Hematopoietic multipotent progenitor cell treated with erythropoietin and hydrocortisone succinate and interleukin-3 and kit ligand, for 4 days (in vitro differentiated cells): ENCODE data around the gene DPEP2.
"Not testable (repeated sequence)": the region's sequence is repeated elsewhere in the genome, so short reads cannot be mapped to it uniquely, and the experiment has no call there.

Experiments
- DNase-seq: peaks from one replicate; pipeline ENCODE4 v3.0.0-alpha.2; 2015

The DPEP2 gene

GRCh38 chr16:67975321-67976105 lies 23.8 kb downstream of the DPEP2 start:
- no peak for DNase-seq

- not testable (repeated sequence) for DNase-seq
These were observed 27.0 kb downstream of the DPEP2 start for GRCh38 chr16:67972285-67972684.

DNA sequence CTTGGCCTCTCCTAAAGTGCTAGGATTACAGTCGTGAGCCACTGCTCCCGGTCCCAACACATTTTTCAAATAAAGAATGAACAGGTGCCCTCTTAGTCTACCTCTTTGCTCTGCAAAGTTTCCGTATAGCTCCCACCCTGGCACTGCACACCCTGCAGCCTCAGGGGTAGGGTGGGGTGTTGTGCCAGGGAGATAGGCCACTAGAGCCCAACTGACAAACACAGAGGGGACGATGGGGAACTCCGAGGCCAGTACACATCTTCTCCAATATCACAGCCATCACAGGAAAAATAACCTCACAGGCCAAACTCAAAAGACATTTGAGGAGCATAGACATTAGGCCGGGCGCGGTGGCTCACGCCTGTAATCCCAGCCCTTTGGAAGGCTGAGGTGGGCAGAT lies 28.2 kb downstream of the DPEP2 start:
- DNase-seq: peak; percentile 48

DNA sequence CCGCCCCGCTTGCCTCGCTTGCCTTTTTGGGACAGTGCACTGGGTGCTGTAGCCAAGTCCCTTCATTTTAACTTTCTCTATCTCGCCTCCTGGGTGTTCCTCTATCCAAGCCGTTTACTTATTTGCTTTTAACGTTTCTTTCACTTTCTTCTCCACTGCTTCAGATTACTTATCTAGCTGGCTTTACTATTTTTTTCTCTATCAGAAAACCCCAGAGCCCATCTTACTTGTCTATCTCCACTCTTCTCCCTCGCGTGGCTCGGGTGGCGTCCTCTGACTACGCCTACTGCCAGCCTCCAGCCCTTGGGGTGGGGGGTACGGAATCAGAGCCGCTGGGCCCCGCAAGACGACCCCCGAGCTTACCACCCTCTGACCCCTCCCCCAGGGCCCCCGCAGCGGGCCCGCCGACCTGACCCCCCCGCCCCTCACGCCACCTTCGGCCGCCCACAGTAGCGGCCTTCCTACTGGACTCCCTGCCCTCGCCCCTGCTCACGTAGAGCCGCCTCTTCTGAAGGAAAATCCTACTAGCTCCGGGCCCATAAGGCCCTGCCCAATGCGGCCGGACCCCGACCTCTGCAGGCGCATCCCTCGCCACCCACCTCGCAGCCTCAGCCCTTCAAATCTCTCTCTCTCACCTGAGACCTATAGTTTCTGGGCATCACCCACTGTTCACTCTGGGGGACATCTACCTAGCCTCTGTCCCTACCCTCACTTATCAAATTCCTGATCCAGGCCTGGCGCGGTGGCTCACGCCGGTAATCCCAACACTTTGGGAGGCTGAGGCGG lies 29.8 kb downstream of the DPEP2 start:
- peak; percentile 75 for DNase-seq

DNA sequence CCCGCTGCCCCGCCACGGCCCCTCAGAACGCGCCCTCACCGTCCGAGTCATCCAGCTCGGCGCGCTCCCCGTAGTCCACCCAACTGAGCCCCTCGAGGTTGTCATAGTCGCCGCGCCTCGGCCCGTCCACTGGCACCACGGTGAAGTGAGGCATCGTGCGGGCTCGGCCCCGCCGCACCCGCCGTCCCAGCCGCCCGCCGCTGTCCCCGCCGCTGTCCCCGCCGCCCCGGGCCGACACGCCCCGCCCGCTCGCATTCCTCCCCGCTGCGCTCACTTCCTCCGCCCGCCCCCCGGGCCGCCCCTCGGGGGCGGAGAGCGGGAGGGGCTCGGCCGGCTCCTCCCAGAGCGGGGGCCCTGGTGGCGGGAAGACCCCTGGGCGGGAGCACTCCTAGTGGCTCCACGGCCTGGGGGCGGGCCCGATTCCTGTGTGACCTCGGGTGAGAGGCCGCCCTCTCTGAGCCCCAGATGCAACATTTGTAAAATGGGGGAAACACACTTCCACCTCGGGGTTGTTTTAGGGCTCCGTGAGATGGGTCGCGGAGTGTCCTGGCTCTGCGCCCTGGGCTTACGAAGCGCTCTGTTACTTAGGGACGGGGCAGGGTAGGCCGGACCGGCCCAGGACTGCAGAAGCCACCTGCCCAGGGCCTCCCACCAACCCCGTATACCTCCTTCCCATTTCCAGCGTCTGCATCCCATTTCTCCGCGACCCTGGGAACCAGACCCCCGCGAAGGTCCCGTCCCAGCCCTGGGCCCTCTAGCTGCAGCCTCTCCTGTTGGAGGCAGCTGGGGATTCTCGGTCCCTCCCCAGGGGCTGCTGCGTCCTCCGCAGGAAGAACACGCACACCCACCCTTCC lies 30.7 kb downstream of the DPEP2 start, which contains the start of gene SLC12A4:
Gene SLC12A4 (minus strand): TSS at position 238 of the 854 bp plus-strand sequence. CDS start 84 bp downstream, at position 154.
- peak; percentile 95 for DNase-seq

GRCh38 chr16:67967958-67968399 lies 31.3 kb downstream of the DPEP2 start:
- peak; percentile 46 for DNase-seq

- peak; percentile 38 for DNase-seq
These were observed 31.9 kb downstream of the DPEP2 start for GRCh38 chr16:67967183-67967957.

DNA sequence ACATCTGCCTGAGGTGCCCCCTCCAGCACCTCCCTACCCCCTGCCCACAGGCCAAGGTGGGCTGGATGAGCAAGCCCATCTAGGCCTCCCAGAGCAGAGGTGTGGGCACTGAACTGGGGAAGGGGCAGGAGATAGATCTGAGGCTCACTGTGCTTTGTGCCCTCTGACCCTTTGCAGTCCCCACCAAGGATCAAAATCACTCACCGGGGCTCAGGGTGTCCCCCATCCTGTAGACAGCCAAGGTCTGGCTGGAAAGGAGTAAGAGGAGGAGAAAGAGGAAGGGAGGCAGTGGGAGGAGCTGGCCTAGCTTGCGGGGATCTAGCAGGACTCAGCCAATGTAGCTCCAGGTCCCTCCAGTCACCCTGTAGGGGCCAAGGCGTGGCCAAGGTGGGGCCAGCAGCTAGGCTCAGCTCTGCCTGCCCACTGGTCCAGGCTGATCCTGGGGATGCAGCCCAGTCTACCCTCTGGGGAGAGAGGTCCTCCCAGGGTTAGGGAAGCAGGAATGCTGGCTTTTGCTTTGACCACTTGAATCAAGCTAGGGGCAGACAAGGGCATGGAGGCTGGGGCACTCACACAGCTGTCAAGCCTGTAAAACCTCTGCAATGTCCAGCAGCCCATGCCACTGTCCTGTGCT lies 32.6 kb downstream of the DPEP2 start:
- DNase-seq: peak; percentile 51

- no peak for DNase-seq
These were observed 33.4 kb downstream of the DPEP2 start for GRCh38 chr16:67965668-67966548.

DNA sequence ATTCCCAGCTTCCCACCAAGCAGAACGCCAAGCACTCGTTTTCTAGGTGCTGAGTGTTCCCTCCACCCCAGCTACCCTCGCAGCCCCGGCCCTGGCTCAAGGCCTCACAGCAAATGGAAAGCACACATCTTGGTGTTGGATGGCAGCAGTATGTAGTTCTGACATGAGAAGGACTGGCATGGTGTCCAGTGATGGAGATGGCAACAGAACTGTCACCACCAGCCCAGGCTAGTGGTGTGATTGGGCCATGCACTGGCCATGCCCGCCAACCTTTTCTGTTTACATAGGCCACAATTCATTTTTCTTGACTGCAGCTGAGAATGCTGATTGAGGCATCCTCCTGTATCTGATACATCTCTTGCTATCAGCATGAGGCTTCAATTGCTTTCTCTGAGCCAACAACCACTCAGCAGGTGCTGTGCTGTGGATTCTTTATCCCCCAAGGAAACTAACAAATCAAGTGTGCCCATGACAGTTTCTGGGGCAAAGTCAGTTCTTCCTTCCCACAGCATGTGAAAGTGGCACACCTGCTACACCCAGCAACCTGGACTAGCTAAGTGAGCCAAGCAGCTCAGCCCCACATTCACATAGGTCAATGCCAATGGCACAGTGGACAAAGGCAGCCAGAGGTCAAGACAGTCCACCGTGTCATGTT lies 34.7 kb downstream of the DPEP2 start:
- DNase-seq: no peak

GRCh38 chr16:67963662-67964321 lies 35.5 kb downstream of the DPEP2 start:
- DNase-seq: no peak

DNA sequence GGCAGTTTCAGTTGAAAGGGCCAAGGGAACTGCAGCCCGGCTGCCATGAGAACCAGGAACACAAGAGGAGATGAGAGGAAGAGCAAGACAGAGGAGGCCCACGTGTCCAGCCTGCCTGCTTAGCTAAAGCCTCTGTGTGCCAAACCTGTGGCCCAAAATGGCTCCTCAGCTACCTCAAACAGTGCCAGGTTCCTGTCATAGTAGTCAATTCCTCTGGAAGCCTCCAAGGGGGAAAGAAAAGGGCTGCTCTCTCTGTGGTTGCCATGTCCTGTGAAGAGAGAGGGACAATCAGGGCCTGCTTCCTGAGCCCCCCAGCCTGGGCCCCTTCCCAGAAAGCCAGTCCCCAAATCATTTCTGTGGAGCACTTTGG lies 36.0 kb downstream of the DPEP2 start:
- DNase-seq: no peak

GRCh38 chr16:67962135-67962534 lies 37.1 kb downstream of the DPEP2 start:
- DNase-seq: no peak

GRCh38 chr16:67961551-67961957 lies 37.7 kb downstream of the DPEP2 start:
- no peak for DNase-seq

DNA sequence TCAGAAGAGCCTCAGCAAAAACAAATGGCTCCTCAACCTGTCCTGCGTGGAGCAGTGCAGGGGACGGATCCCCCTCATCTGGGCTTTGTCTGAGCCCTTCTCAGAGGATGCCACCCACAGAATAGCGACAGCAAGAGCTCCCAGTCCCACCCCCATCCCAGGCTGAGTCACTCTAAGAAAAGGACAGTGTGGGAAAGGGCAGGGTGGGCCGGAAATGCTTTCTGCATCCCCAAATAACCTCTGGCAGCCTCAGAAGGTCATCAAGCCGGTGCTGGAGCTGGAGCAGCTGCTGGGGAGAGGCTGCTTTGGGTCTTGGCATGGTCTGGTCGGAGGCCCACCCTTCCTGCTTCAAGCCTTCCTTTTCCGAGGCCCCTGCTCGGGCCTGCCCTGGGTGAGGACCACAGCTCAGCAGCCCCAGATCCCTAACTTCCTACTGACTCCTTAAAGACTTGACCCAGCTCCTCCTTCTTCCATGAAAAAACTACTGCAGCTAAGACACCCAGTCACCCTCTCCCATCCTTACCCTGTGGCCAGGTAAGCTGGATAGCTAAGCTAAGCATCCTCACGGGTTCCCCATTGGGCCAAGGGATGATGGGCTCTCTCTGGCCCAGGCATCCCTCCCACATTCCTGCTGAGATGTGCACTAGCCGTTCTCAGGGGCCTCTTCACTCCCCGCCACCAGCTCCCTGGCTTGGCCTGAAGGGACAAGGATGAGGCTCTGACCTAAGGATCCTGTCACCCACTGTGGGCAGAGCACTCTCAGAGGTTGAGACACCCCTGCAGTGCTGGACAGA lies 39.6 kb downstream of the DPEP2 start:
- DNase-seq: no peak

GRCh38 chr16:67957622-67958021 lies 41.7 kb downstream of the DPEP2 start:
- no peak for DNase-seq

DNA sequence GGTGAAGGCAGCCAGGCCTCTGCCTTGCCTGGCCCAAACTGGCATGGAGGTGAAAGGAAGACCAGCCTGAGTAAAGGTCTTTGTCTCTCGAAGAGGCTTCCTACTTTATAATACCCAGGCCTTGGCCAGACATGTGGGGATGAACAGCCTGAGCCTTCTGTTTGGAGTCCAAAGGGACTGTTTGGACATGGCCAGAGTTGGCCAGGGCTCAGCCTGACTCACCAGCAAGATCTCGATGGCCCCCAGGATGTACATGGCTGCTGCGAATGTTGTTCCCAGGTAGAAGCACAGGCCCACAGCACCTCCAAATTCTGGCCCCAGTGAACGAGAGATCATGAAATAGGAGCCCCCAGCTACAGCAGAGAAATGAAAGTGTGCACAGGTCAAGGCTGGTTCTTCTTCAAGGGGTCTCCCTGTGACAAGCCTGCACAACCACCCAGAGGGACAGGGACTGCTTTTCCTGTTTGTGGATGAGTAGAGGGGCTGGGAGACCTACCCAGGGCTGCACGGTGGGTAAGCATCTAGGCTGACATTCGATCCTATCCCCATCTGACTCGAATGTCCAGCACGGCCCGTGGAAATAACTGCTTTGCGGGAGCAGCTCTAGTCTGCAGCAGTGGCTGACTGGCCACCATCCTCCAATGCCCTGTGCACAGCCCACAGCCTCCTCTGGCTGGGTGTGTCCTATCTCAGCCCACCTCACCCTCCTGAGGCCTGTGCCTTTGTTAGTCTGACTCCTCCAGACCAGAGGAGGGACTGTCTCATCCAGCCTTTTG lies 44.7 kb downstream of the DPEP2 start:
- no peak for DNase-seq
